HEK293T (cell line): ENCODE data around the gene SSTR1.

Experiments
- BHLHE40 ChIP-seq: fragments of 450-650 bp; IDR thresholded peaks from 2 replicates; pipeline ENCODE4 v1.6.1; 2016; ENCODE audit warnings: mild to moderate bottlenecking, moderate library complexity, borderline replicate concordance
- CTBP1 ChIP-seq: fragments of 450-650 bp; IDR thresholded peaks from 2 replicates; pipeline ENCODE4 v1.6.1; 2016; ENCODE audit warnings: borderline replicate concordance
- PKNOX1 ChIP-seq: fragments of 450-650 bp; IDR thresholded peaks from 2 replicates; pipeline ENCODE4 v1.6.1; 2016
- SUZ12 ChIP-seq: fragments of 450-650 bp; IDR thresholded peaks from 2 replicates; pipeline ENCODE4 v1.6.1; 2016; ENCODE audit warnings: mild to moderate bottlenecking
- TARDBP ChIP-seq: fragments of 450-650 bp; IDR thresholded peaks from 2 replicates; pipeline ENCODE4 v1.6.1; 2016

GRCh38 chr14:38207377-38207735 is 348 bp upstream of the SSTR1 start:
- TF ChIP-seq CTBP1 (no peak), BHLHE40 (no peak), SUZ12 (no peak), PKNOX1 (no peak), TARDBP (no peak)
